Esophagus (tissue), 2 donors: ENCODE data around the gene AHNAK. TPM values are rescaled to one million over a fixed set of nuclear protein-coding genes. Genes with fewer than 3 reads are reported as not detected.

Source experiments
- H3K27ac ChIP-seq, 2 donors: one replicate each; pipeline ENCODE4 v1.5.1; 2013; ENCODE audit warnings: low read depth in 2 of 2, mild to moderate bottlenecking in 2 of 2, inconsistent platforms in 1 of 2, low read length in 1 of 2, moderate library complexity in 1 of 2
- H3K27me3 ChIP-seq, 2 donors: one replicate each; pipeline ENCODE4 v1.6.1; 2013; ENCODE audit warnings: low read length in 2 of 2, control low read depth in 1 of 2, mild to moderate bottlenecking in 1 of 2; ENCODE audit not compliant: insufficient read depth in 2 of 2, control insufficient read depth in 1 of 2
- H3K36me3 ChIP-seq, 2 donors: one replicate each; pipeline ENCODE4 v1.6.1; 2013; ENCODE audit warnings: low read length in 1 of 2; ENCODE audit not compliant: control insufficient read depth in 2 of 2, insufficient read depth in 2 of 2
- H3K4me1 ChIP-seq, 2 donors: one replicate each; pipeline ENCODE4 v1.6.1; 2013; ENCODE audit warnings: low read length in 1 of 2; ENCODE audit not compliant: control insufficient read depth in 2 of 2, insufficient read depth in 2 of 2
- H3K4me3 ChIP-seq, 2 donors: one replicate each; pipeline ENCODE4 v1.5.1; 2013; ENCODE audit warnings: low read length in 2 of 2, mild to moderate bottlenecking in 2 of 2, low read depth in 1 of 2, moderate library complexity in 1 of 2
- H3K9me3 ChIP-seq, 2 donors: one replicate each; pipeline ENCODE4 v1.6.1; 2013; ENCODE audit warnings: mild to moderate bottlenecking in 2 of 2, low read depth in 1 of 2, low read length in 1 of 2, moderate library complexity in 1 of 2; ENCODE audit not compliant: control insufficient read depth in 2 of 2, insufficient read depth in 1 of 2
- WGBS, 2 donors: extraction: QIAGEN DNeasy Blood & Tissue Kit; methylation state at CpG; one replicate each; pipeline ENCODE4 v1.1.7; 2013; 5-methylcytosine and 5-hydroxymethylcytosine counted together
- polyA plus RNA-seq, 2 donors: library from polyadenylated mRNA; stranded (reverse); fragments of 200-250 nt; gene quantifications; one replicate each; pipeline ENCODE4 v1.2.3, GENCODE V29; 2013
- donor health status: healthy with polysubstance abuse.
- donor health status: Bipolar disorder and iron deficiency.

The AHNAK gene
- polyA plus RNA-seq, 2 donors: 168 to 195 TPM

GRCh38 chr11:62400281-62400680 is 146.3 kb downstream of the AHNAK start:
- Histone ChIP-seq H3K9me3 (no peaks in the 10 kb centered on the region), H3K36me3 (no peaks in the 10 kb centered on the region), H3K27me3 (no peaks in the 10 kb centered on the region), H3K4me1 (peaks cover 26 to 53% of the 10 kb centered on the region in 2 donors), H3K4me3 (no peak overlapping the region), H3K27ac (peak overlapping the region; percentile 91 to 94)
- 41 to 49% methylated on average over 6 of the region's 6 CpGs for WGBS, 2 donors

DNA sequence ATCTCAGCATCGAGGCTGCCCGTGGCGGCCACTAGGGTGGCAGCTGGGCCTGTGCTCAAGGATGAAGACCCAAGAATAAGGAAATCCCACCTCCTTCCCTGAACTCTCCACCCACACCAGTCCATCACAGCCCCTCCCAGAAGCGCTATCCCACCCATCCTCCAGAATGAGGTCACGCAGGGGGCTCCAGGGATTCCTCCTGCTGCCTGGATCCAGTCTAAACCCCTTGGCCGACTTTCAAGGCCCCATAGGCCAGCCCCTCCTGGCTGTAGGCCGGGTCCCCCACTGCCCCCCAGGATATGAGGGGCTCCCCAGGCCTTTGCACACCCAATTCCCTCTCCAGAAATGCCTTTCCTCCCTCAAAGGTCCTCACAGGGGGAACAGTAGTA is 146.7 kb downstream of the AHNAK start:
- Histone ChIP-seq H3K27me3 (no peaks in the 10 kb centered on the region), H3K4me1 (peaks cover 26 to 55% of the 10 kb centered on the region in 2 donors), H3K4me3 (no peak overlapping the region), H3K27ac (peak overlapping the region; percentile 91 to 94), H3K36me3 (no peaks in the 10 kb centered on the region), H3K9me3 (no peaks in the 10 kb centered on the region)
- WGBS, 2 donors: 49 to 55% methylated on average over 7 of the region's 7 CpGs

- Histone ChIP-seq H3K27me3 (no peaks in the 10 kb centered on the region), H3K36me3 (no peaks in the 10 kb centered on the region), H3K4me3 (no peak overlapping the region), H3K27ac (peak overlapping the region; percentile 91 to 94), H3K9me3 (no peaks in the 10 kb centered on the region), H3K4me1 (peaks cover 26 to 55% of the 10 kb centered on the region in 2 donors)
- WGBS, 2 donors: 53 to 56% methylated on average over 10 of the region's 10 CpGs
Observed at GRCh38 chr11:62399172-62399877, 147.3 kb downstream of the AHNAK start.

GRCh38 chr11:62398011-62398994 is 148.3 kb downstream of the AHNAK start:
- Histone ChIP-seq H3K27ac (peak overlapping the region; percentile 91 to 94), H3K36me3 (no peaks in the 10 kb centered on the region), H3K27me3 (no peaks in the 10 kb centered on the region), H3K4me3 (no peak overlapping the region), H3K9me3 (no peaks in the 10 kb centered on the region), H3K4me1 (peaks cover 26 to 55% of the 10 kb centered on the region in 2 donors)
- WGBS, 2 donors: 43 to 50% methylated on average over 22 of the region's 22 CpGs

DNA sequence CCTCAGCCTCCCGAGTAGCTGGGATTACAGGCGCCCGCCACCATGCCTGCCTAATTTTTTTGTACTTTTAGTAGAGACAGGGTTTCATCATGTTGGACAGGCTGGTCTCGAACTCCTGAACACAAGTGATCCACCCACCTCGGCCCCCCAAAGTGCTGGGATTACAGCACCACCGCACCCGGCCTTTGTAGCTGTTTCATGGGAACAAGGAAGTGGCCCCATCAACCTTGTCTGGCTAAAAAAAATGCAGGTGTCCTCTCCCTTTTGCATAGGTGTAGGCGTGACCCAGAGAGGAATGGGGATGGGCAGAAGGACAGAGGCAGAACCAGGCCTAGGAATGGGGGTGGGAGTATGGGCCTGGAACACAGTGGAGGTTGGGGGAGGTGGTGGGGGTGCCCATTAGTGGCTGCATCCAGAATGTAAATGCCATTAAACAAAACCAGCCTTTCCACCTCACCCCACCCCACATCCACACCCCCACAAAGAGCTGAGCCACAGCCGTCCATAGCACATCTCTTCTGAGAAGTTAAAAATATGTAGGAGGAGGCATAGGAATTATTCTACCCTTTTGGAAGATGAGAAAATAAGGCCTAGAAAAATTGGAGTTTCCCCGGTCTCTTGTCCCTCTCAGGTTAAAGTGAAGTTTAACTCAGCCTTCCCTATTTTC is 150.6 kb downstream of the AHNAK start:
- WGBS, 2 donors: 72 to 78% methylated on average over 10 of the region's 10 CpGs
- Histone ChIP-seq H3K9me3 (no peaks in the 10 kb centered on the region), H3K36me3 (no peaks in the 10 kb centered on the region), H3K27ac (peak overlapping the region; percentile 69 to 70), H3K4me3 (no peak overlapping the region), H3K4me1 (peaks cover 14 to 35% of the 10 kb centered on the region in 2 donors), H3K27me3 (no peaks in the 10 kb centered on the region)

GRCh38 chr11:62394825-62395538 is 151.6 kb downstream of the AHNAK start:
- H3K27ac ChIP-seq: peak overlapping the region; percentile 88 to 89
- no peaks in the 10 kb centered on the region for H3K9me3 ChIP-seq
- H3K27me3 ChIP-seq: no peaks in the 10 kb centered on the region
- WGBS, 2 donors: 5 to 10% methylated on average over 14 of the region's 14 CpGs
- peak overlapping the region in 1 of 2 donors; percentile 37 for H3K4me3 ChIP-seq
- no peaks in the 10 kb centered on the region for H3K36me3 ChIP-seq
- peaks cover 10 to 26% of the 10 kb centered on the region in 2 donors for H3K4me1 ChIP-seq

GRCh38 chr11:62393735-62394134 is 152.9 kb downstream of the AHNAK start:
- no peak overlapping the region for H3K27ac ChIP-seq
- no peaks in the 10 kb centered on the region for H3K27me3 ChIP-seq
- no peaks in the 10 kb centered on the region for H3K36me3 ChIP-seq
- no peaks in the 10 kb centered on the region for H3K9me3 ChIP-seq
- H3K4me3 ChIP-seq: no peak overlapping the region
- peaks cover 8 to 14% of the 10 kb centered on the region in 2 donors for H3K4me1 ChIP-seq
- WGBS, 2 donors: 65 to 70% methylated on average over 5 of the region's 5 CpGs

DNA sequence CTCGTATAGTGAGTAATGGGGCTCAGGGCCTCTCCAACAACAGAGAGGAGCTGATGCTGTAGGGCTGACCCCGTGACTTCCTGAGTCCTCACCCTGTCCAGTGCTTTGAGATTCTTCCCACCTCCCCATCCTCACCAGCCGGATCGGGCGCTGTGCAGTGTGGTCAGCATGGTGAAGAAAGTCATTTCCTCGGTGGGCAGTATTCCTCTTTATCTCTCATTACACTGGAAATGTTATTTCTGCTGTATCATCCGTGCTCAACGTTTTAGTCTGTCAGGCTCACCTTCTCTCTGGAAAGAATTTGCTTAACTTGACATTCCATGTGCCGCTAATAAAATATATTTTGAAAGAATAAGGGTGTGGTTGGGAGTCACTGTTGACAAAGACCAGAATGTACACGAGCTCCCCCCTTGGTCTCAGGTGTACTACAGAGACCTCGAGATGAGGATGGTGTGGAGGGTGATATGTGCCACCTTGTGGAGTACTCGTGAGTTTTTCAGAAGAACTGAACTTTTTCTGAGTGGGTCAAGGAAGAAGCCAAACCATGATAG is 153.5 kb downstream of the AHNAK start:
- Histone ChIP-seq H3K4me3 (no peak overlapping the region), H3K9me3 (no peaks in the 10 kb centered on the region), H3K27ac (peak overlapping the region in 1 of 2 donors; percentile 16), H3K27me3 (no peaks in the 10 kb centered on the region), H3K4me1 (peaks cover 4 to 8% of the 10 kb centered on the region in 2 donors), H3K36me3 (no peaks in the 10 kb centered on the region)
- WGBS, 2 donors: 47 to 49% methylated on average over 12 of the region's 12 CpGs
